Stimulated activated CD4-positive, alpha-beta T cell treated with anti-CD3 and anti-CD28 coated beads, Interleukin-12 subunit alpha, Interleukin-12 subunit beta, amount 100 ng/mL, for 48 hours (primary cell): ENCODE measurements around the gene CHD2.
A peak's percentile ranks its signal among the peaks of the same experiment; 100 is the strongest.
"Not testable (repeated sequence)": the region's sequence is repeated elsewhere in the genome, so short reads cannot be mapped to it uniquely, and the experiment has no call there.

Experiments
- DNase-seq, 3 donors: peaks; one replicate each; pipeline ENCODE4 v3.0.0-alpha.2; 2020; ENCODE audit warnings: low read depth in 2 of 3, low spot score in 1 of 3

Gene CHD2

GRCh38 chr15:93035092-93035915 lies 135.2 kb downstream of the CHD2 start:
- DNase-seq: no peak

GRCh38 chr15:93035953-93036810 lies 136.1 kb downstream of the CHD2 start:
- peak; percentile 17 to 40 (median 23) for DNase-seq

- DNase-seq: no peak
Observed at GRCh38 chr15:93036951-93037819, 137.1 kb downstream of the CHD2 start.

GRCh38 chr15:93037820-93038705 lies 137.9 kb downstream of the CHD2 start:
- DNase-seq: no peak

- not testable (repeated sequence) for DNase-seq
Observed at GRCh38 chr15:93039562-93040287, 139.6 kb downstream of the CHD2 start.

- no peak for DNase-seq
Observed at GRCh38 chr15:93040288-93041158, 140.4 kb downstream of the CHD2 start.

- no peak for DNase-seq
Observed at GRCh38 chr15:93041159-93041547, 141.0 kb downstream of the CHD2 start.

GRCh38 chr15:93042211-93042610 lies 142.1 kb downstream of the CHD2 start:
- no peak for DNase-seq

- DNase-seq: no peak
Observed at GRCh38 chr15:93042691-93043378, 142.7 kb downstream of the CHD2 start.

GRCh38 chr15:93043621-93044300 lies 143.6 kb downstream of the CHD2 start:
- DNase-seq: no peak

- no peak for DNase-seq
Observed at GRCh38 chr15:93044301-93045190, 144.4 kb downstream of the CHD2 start.

- no peak for DNase-seq
Observed at GRCh38 chr15:93045191-93045785, 145.2 kb downstream of the CHD2 start.

- DNase-seq: no peak
Observed at GRCh38 chr15:93046120-93046519, 146.0 kb downstream of the CHD2 start.

GRCh38 chr15:93046721-93047120 lies 146.6 kb downstream of the CHD2 start:
- DNase-seq: no peak

GRCh38 chr15:93047621-93048425 lies 147.7 kb downstream of the CHD2 start:
- no peak for DNase-seq
